Measurements from ENCODE around the gene SIRT7.

SIRT7 gene

DNA sequence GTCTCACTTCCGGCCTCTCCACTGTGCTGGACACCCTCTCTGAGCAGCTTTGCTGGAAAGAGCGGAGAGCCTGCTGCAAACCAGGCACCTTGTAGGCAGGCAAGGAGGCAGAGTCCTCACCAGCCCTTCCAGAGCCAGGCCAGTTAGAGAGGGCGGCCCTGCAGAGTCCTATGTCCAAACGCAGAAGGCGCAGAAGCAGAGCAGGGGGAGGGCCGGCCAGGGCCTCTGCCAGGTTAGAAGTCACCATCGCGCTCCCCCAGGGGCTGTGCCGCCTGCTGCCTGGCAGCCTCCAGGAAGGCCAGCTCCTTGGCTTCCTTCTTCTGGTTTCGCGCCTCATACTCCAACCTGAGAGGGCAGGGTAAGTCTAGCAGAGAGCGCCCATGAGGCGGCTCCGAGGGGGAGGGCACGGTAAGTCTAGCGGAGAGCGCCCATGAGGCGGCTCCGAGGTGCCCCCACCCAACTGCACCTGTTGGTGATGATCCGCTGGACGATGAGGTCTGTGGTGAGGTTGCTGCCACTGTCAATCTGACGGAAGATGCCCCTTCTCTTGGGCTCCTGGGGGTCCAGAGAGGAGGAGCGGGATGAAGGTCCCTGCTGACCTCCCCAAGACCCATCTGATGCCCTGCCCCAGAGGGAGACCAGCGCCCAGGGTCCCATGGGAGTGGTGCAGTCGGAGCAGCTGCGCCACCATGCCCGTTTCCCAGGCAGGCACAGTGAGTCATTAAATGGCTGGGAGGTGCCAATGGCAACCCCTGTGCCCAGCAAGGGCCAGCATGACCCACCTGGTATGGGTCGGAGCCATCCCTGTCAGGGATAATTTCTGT lies 13.2 kb downstream of the SIRT7 start:
- no peak for DNase-seq (ENCODE audit: low read depth)

DNA sequence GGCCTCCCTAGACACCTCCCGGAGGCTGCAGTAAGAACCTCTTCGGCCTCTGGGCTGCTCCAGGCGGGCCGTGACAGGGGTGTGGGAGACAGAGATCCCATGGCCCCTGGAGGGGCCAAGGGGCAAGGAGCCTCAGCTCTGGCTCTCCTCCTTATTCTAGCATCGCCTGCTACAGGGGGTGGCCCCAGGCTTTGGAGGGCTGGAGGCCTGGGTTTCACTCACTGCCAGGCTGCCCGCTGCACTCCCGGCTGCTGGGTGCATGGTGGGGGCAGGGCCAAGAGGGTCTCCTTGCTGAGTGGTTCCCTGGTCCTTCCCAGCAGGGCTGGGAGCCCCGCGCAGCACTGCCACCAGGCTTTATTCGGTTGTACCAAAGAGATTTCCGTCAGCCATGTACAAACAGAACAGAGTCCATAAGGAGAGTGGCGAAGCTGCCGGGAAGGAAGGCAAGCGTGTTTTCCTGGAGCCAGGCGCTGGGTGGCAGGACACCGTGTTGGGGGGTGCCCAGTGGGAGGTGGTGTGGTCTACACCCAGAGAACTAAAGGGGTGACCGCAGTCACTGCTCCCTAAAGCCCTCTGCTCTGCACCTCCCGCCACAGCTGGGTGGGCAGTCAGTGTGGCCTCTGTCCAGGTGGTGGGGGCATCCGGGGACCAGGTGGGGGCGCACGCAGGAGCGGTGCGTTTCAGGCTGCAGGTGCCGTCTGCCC lies 13.9 kb downstream of the SIRT7 start:
- no peak for DNase-seq (ENCODE audit: low read depth)

GRCh38 chr17:81903415-81903831 lies 14.6 kb downstream of the SIRT7 start:
- DNase-seq (ENCODE audit: low read depth): no peak

DNA sequence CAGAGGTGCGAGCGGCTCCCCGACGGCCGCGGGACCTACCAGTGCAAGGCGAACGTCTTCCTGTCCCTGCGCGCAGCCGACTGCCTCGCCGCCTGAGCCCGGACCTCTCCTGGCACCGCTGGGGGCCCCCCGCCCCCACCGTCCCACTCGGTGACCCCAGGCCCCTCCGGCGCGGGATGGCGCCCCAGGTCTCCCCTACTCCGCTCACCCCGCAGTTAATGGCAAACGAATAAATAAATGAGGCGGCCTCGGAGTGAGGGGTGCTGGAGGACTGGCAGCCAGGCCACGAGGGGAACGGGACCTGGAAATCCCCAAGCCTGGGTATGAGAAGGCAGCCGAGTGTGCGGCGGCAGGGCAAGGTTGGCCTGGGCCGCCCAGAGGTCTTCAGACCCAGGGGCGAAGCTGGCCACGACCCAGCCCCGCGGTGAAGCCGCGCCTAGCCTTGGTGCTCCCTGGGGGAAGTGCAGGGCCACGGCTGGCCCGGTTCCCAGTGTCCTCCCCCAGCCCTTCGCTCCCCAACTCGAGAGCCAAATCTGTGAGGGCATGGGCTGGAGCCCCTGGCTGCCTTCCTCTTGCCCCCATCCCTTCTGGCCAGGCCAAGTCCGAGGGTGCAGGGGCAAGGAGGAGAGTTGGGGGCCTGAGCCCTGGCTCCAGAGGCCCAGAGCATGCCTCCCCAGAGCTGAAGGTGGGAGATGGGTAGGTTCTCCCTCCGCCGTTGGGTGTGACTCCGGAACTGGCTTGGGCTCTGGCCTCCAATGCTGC lies 15.1 kb downstream of the SIRT7 start:
- DNase-seq (ENCODE audit: low read depth): no peak

- DNase-seq (ENCODE audit: low read depth): no peak
These were observed 15.8 kb downstream of the SIRT7 start, which contains the start of gene NPB for GRCh38 chr17:81902023-81902652. Gene NPB, plus strand, starts transcription at chr17:81902238. Its CDS starts 40 bp downstream, at chr17:81902278.

DNA sequence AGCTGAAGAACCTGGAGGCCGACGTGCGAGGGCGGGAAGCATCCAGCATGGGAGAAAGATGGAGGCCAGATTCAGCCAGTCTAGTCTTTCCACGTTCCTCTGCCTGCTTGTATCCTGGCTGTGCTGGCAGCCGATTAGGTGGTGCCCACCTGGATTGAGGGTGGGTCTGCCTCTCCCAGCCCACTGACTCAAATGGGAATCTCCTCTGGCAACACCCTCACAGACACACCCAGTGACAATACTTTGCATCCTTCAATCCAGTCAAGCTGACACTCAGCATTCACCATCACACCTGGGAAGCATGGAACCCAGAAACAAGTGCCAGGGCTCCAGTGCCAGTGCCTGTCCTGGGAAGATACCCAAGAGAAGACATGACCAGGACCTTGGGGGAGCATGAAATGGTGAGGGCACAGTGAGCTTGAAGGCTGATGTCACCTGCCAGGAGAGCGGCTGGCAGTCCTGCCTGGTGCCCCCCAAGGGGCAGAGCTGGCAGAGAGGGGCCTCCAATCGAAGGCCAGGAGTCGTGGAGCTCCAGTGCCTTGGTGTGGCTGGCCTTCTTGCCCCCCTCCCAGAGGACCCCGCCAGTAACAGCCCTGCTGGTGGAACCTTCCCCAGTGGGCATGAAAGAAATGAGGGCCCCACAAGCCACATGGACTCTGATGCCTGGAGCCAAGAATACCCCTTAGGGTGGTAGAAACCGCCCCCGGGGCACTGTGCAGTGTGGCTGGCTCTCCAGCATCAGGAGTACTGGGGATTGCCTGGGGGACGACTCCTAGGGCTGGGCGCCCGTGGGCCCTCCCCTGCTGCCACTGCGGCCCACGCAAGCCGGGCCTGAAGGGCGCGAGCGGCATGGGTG lies 16.6 kb downstream of the SIRT7 start:
- DNase-seq (ENCODE audit: low read depth): no peak

GRCh38 chr17:81900181-81900820 lies 17.7 kb downstream of the SIRT7 start:
- DNase-seq (ENCODE audit: low read depth): no peak

GRCh38 chr17:81899514-81900166 lies 18.3 kb downstream of the SIRT7 start:
- DNase-seq (ENCODE audit: low read depth): no peak

DNA sequence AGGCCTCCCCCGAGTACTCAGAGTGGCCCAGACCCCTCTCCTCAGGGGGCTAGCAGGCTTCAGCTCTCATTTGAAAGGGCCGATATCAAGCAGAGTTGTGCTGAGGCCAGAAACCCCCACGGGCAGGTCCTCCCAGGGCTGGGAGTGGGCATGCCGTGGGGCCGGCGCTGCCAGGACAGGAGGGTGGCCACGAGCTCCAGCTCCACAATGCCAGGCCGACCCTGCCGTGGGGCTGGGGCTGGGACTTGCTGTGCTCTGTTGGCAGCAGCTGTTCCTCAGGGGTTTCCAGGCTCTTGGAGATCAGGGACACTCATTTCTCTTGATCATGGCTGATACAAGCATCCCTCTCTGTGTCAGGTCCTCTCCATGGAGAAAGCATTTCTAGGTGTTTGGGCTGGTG lies 19.1 kb downstream of the SIRT7 start:
- DNase-seq (ENCODE audit: low read depth): no peak

GRCh38 chr17:81898029-81898866 lies 19.7 kb downstream of the SIRT7 start:
- DNase-seq (ENCODE audit: low read depth): peak; percentile 90

DNA sequence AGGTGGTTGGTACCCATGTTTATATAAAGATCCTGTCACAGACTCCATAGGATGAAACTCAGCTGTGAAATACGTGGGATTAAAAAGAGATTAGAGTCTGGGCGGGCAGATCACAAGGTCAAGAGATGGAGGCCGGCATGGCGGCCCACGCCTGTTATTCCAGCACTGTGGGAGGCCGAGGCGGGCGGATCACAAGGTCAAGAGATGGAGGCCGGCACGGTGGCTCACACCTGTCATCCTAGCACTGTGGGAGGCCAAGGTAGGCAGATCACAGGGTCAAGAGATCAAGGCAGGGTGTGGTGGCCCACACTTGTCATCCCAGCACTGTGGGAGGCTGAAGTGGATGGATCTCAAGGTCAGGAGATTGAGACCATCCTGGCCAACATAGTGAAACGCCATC lies 22.6 kb downstream of the SIRT7 start:
- DNase-seq (ENCODE audit: low read depth): no peak

DNA sequence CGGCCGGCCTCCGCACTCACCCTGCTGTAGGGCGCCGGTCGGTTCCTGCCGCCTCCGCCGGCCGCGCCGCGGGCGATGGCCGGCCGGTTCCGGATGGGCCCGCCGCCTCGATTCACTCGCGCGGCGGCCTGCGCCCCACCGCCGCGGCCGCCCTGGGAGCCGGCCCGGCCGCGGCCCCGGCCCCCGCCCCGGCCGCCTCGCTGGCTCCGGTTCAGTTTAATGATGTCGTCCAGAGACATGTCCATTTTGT lies 26.7 kb downstream of the SIRT7 start:
- DNase-seq (ENCODE audit: low read depth): no peak

DNA sequence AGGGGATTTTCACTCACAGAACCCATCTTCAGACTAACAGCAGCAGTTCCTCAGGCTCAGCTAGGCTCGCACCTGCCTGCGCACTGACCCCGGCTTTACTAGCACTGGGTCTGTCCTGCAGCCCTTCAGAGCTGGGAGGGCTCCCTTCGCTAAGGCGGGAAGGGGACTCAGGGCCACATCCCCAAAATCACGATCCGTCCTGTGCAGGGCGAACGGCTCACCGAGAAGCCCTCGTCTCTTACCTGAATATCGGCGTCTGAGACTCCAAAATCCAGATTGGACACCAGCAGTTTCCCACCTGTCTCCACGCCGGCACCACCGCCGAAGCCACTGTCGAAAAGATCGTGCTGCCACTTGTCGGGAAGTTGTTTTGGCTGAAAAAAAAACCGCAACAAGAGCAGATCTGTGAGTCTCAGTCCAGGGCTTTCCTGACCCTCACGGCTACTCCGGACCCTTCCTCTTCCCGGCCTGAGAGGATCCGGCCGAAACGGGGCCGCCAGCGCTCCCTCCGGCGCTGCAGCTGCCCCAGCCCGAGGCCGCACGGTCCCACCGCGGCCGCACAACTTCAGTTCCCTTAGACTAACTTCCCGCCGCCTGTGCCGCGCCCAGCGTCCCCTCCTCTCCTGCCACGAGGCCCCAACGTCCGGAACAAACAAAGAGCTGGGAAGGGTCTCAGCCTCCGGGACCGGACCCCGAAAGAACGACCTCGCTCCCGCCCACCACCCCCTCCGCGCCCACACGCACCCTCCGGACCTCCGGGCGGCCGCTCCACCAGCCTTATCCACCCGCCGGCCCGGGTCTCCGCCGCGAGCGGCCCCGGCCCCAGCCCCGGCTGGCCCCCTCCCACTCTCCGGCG lies 27.3 kb downstream of the SIRT7 start:
- DNase-seq (ENCODE audit: low read depth): no peak

- DNase-seq (ENCODE audit: low read depth): no peak
These were observed 28.4 kb downstream of the SIRT7 start for GRCh38 chr17:81889602-81890001.

GRCh38 chr17:81888988-81889595 lies 28.9 kb downstream of the SIRT7 start:
- DNase-seq (ENCODE audit: low read depth): no peak

DNA sequence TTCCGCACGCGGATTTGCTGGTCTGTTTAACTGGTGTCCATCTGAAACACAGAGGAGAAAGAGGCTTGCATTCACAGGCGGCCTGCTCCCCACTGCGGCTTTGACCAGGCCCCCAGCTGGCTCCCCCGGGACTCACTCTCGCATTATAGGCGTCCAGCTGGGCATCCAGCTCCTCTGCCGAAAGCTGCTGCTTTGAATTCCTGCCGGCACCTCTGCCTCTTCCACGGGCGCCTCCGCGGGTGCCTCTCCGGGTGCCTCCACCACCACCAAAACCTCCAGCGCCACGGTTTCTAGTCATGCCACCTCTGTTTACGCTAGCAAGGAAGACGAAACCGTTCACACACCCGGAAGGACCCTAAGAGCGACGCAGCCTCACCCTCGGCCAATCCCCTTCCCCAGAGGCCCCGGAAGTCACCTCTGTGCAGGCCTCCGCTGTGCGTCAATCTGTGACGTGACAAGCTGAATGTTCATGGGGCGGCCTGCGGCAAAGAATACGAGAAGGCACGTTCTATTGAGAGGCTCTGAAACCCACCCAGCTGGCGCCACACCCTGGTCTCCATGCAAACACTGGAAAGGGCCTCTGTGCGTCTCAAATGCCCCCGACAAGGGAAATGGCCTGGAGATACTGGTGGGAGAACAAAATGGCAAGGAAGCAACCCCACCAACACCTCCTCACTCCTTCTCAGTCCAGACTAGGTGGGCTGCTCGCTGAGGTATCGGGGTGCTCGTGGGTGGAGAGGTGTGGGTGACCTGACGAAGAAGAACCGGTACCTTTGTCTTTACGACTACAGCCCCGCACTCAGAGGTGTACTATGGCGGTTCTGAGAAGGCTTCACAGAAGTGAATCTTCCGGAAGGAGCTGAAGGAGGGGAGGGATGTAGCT lies 29.6 kb downstream of the SIRT7 start:
- no peak for DNase-seq (ENCODE audit: low read depth)

GRCh38 chr17:81885869-81886548 lies 32.0 kb downstream of the SIRT7 start:
- DNase-seq (ENCODE audit: low read depth): no peak
